Stimulated activated CD8-positive, alpha-beta memory T cell treated with anti-CD3 and anti-CD28 coated beads, Interleukin-12 subunit alpha, Interleukin-12 subunit beta, amount 100 ng/mL, for 24 hours (primary cell): ENCODE results near the gene RBBP8NL.

Source experiments
- DNase-seq: peaks from one replicate; pipeline ENCODE4 v3.0.0-alpha.2; 2020; ENCODE audit errors: extremely low read depth

RBBP8NL gene, protein sequence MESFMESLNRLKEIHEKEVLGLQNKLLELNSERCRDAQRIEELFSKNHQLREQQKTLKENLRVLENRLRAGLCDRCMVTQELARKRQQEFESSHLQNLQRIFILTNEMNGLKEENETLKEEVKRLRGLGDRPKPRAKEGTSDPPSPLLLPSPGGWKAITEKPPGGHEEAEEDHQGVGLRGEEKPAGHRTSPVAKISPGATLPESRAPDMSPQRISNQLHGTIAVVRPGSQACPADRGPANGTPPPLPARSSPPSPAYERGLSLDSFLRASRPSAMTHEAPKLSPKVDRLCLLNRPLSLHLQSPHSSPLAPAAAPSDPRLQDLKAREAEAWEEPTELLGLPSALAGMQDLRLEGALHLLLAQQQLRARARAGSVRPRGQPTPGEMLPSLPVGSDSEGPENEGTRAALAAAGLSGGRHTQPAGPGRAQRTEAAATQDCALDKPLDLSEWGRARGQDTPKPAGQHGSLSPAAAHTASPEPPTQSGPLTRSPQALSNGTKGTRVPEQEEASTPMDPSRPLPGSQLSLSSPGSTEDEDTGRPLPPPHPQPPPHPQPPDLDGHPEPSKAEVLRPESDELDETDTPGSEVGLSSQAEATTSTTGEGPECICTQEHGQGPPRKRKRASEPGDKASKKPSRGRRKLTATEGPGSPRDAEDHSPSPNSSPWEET

DNA sequence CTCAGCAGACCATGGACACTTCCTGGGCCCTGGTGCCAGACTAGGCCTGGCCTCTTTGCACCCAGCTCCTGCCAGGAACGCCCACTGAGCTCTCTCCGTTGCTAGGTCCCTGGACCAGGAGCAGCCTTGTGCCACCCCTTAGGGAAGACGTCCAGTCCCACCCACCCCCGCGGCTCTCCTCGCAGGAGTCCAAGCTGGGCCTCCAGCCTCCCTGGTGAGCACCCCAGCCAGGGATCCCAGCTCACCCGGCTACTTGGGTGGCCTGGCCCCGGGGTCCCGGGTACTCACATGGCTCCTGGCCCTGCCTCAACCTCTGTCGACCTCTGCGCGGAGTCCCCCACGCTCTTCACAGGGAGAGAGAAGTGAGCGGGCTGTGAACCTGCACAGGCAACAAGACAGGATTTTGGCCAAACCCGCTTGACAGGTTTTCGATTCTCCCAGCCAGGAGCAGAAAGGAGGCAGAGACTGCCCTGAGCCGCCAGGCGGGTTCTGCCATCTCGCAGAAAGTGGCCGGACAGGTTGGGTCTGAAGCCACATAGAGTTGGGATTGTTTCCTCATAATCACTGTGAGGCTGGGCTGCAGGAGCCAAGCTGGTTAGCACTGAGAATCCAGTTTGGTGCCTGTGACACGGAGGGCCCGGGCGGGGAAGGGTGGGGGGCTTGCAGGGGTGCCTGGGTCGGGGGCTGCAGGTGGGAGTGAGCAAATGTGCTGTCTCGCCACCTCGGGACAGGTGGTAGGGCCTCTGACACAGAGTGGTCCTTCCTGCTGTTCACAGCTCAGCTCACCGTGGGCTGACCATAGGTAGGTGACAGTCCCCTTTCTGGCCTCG, at the start of gene RBBP8NL:
RBBP8NL (minus strand) TSS at position 368 of the 830 bp plus-strand sequence. CDS start 7,892 bp downstream, outside the sequence.
- DNase-seq: no peak

DNA sequence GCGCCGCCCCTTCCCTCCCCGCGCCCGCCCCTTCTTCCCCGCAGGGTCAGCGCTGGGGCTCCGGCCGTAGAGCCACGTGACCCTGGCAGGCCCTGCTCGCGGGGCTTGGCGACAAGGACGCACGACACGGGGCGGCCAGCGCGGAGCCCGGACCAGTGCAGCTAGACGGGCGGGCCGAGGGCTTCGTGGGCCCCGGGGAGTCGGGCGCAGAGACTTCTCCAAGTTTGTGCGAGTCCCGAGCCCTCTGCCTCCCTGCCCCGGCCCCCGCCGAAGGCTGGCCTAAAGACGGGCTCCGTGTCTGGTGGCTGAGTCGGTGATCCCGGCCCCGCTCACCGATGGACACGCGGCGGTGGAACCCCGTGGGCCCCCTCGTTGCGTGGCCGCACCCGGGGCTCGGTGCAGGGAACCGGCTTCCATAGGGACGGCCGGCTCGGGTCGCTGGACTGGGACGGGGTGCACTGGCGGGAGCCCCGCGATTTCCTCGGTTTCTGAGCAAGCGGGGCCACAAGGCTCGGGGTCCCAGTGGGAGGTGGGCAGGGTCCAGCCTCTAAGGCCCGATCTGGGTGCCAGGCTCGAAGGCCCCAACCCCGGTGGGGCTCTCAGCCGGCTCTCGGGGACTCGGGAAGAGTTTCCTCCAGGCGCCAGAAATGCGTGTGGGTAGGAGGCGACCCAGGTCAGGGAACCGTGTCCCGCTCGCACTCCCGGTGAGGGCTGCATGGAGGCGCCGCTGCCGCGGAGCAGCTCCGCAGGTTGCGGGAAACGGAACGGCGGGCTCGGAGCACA, 48.9 kb upstream of the RBBP8NL start:
- no peak for DNase-seq

DNA sequence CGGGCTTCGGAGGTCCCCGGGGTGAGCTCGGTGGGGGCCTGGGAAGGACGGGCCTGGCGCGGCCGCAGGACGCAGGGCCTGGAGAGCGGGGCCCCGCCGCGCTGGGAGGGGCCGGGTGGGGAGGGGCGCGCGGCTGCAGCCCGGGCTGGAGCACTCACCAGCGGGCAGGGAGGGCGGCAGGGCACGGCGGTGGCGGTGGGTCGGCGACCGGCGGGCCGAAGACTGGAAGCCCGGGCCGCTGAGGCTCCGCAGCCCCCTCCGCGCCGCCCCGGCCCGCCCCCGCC, 48.4 kb upstream of the RBBP8NL start, which contains the start of gene GATA5:
GATA5 (minus strand) TSS at position 224 of the 284 bp plus-strand sequence. CDS start 474 bp downstream, outside the sequence.
- DNase-seq: no peak

DNA sequence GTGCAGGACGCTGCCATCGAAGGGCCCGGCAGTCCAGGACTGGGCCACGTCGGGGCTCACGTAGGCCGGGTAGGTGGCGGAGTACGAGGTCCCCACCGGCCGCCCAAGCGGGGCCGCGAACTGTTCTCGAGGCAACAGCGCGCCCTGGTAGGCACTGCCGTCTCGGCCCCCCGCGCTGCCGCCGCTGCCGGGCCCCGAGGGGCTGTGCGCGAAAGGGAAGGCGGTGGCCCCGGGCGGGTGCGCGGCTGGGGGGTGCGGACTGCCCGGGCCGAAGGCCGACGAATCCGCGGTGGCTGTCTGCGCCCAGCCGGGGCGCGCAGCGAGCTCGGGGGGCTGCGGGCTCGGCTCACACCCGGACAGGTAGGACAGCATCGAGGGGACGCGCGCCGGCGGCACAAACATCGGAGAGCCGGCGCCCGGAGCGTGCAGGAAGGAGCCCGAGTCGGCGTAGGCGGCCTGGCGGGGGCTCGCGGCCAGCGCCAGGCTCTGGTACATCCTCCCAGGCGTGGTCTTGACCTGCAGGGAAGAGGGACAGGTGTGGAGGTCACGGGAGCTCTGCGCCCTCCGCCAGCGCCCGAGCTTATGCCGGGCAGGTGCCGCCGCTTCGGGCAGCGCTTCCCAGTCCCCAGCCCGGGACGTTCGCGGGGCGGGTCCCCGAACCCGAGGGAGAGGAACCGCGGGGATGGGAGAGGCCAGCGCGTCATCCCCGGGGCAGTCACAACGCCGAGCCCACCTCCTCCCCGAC, 47.9 kb upstream of the RBBP8NL start:
- no peak for DNase-seq

DNA sequence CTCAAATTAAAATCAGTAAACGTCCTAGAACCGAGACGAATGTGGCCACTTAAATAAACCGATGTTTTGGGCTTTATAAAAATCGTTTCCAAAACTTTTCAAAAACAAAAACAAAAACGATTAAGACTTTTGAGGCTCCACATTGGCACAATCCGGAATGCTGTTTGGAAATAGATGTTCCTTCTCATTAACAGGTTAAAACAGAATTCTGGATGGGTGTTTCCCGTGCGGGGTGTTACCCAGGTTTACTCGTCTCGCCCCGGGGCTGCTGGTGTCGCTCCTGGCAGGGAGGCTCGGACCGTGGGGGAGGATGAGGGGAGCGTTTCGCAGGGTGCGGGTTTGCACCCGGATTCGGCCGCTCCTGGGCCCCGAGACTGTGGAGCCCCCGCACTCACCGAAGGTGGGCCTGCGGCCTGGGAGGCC, 47.3 kb upstream of the RBBP8NL start:
- no peak for DNase-seq

DNA sequence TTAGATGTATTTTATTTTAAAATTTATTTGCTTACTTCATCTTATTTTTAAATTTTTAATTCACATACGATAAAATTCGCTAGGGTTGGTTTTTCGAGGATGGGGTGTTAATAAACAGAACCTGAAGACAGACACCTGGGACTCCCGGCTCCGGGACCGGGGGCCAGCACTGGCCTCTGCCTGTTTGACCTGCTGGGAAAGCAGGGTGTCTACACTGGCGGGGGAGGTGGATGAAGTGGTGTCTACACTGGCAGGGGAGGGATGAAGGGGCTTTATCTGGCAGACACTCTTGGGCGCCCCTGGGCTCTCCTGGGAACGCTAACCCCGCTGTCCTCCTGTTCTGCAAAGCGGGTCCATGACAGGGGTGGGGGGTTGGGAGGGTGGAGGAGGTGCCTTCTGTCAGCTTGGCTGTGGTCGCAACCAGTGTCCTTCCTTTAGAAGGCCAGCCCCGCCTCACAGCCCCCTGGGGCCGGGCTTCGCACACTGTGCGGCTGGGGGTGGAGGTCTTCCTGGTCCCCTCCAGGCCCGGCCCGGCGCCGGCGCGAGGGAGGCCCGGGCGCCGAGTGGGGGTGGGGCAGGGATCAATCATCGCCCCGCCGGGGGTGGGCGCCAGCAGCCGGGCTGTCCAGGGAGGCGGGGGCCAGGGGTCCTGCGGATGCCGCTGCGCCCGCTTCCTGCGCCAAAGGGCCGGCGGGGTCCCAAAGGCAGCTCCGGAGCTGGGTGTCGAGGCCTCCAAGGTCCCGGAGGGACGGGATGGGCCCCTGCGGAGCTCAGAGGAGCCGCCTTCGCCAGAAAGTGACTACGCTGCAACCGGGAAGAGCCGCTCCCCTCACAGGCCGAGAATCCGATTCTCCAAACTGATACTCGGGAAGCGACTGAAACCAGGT, 46.6 kb upstream of the RBBP8NL start:
- DNase-seq: no peak

DNA sequence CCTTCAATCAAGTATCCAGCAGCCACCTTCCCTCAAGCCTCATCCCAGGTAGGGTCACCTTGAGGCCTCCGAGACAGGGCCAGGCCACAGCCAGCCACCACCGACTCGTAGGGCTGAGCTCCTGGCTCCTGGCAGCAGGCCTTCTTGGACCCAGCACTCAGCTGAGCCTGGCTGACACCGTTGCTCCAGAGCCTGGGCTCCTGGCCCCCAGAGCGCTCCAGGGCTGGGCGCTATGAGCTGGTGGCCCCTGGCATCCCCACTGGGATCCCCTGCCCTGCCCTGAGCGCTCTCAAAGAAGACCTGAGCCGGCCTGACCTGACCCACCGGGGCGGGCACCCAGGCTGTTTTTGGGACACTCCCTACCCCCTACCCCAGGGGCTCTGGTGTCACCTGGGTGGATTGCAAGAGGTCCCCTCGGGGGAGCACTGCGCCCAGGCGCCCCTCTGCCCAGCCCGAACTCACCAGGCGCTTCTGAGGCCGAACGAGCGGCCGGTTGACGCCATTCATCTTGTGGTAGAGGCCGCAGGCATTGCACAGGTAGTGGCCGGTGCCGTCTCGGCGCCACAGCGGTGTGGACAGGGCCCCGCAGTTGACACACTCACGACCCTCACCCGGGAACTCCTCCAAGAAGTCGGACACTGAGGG, 45.7 kb upstream of the RBBP8NL start:
- DNase-seq: no peak

DNA sequence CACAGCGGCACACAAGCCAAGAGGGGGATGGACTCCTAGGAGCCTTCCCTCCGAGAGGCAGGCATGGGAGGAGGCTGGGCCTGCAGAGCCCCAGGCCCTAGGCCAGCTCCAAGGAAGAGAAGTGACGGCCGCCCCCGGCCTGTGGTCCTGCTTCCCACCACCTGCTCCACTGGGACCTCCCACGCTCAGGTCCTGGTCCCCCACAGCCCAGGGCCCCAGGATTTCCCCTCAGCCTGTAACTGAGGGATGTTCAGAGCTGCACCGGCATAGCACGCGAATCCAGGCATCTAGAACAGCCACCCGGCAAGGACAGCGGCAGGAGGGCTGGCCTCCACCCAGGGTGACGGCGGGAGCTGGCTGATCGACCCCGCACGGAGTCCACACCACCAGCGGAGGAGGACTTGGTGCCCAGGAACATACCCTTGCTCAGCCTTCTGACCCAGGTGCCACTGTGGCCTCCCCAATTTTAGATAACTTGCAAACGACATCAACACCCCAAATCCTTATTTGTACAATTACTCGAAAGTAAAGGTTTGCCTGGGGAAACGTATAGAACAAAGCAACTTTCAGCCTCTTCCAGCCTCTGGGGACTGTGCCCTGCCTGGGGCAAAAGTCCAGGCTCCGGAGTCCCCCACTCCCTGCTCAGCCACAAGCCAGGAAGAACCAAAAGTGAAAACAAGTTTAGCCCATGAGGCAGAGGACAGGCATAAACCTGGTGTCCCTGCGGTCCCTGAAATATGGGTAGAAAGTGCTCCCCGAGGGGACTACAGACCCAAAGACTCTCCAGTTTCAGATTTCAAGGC, 45.0 kb upstream of the RBBP8NL start:
- DNase-seq: no peak

DNA sequence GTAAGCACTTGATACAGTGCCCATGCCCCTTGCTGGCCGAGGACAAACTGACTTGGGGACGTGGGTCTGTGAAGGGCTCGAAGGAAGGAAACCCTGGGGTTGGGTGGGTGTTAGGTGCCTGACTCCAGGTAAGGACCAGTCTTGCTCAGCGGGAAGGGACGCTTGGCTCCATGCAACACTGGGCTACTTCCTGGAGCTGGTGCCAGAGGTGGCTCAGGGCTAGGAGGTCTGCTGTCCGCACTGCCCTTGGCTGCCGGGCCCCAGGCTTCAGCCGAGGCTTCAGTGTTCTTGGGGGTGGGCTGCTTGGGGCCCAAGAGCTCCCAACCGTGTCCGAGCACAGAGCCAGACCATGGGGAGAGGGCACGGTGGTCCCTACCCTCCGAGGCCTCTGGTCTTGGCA, 43.1 kb upstream of the RBBP8NL start:
- no peak for DNase-seq

DNA sequence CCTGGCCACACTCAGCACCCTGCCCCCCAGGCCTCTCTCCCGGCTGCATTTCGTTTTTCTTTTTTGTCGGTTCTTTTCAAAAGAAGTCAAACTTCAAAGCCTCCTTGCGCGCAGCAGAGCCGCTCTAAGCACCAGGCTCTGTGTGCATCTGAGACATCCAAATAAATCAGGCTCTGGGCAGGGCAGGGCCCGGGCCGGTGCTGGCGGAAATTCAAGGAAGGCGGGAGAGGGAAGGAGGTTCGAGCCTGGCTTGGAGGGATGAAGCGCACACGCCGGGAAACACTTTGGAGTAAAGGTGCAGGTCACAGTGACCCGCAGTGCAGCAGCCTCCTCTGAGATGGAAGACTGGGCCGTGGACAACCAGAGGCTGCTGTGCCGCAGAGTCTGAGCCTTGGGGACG, 42.7 kb upstream of the RBBP8NL start:
- DNase-seq: no peak

DNA sequence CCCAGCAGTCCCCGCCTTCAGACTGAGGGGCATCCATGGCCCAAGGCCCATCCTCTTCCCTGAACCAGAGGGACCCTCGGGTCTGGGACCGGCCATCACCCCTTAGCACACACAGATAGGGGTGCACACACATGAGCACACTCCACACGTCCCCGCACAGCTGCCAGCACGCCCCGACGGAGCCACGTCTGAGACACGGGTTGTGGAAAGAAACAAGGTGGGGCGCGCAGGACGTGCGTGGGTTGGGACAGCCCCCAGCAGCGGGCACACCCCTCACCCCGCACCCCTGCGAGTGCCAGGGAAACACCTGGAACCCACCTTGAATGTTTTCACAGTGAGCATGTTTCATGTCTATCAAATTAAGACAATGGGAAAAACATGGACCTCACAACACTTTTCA, 42.0 kb upstream of the RBBP8NL start:
- no peak for DNase-seq

DNA sequence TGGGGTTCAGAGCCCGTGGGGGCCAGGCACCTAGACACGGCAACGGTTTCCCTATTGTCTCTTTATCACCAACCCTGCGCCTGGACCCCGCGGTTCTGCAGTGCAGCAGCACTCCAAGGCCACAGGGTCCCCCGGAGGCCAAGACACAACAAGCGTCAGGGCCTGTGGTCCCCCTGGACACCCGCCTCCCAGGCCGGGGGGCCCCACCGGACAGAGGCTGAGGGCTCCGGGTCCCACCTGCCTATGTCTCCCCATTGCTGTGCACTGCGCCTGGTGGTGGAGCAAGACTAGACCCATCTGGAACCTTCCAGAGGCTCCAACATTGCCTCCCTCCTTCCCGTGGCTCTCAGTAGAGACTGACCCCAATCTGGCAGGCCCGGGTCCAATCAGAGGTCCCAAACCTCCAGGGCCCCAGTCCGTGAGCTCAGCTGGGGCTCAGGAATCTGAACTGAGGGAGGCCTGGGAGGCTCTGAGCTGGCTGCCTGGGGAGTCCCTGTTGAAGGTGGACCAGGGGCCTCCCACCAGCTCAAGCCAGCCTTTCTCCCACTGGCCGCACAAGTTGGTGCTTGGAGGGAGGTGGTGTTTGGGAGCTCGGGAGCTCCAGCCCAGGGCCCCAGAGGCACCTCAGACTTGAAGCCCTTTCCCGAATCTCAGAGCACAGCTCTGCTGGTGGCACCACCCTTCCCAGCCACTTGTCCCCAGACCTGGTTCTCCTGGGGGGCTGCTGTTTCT, 39.6 kb upstream of the RBBP8NL start:
- no peak for DNase-seq

DNA sequence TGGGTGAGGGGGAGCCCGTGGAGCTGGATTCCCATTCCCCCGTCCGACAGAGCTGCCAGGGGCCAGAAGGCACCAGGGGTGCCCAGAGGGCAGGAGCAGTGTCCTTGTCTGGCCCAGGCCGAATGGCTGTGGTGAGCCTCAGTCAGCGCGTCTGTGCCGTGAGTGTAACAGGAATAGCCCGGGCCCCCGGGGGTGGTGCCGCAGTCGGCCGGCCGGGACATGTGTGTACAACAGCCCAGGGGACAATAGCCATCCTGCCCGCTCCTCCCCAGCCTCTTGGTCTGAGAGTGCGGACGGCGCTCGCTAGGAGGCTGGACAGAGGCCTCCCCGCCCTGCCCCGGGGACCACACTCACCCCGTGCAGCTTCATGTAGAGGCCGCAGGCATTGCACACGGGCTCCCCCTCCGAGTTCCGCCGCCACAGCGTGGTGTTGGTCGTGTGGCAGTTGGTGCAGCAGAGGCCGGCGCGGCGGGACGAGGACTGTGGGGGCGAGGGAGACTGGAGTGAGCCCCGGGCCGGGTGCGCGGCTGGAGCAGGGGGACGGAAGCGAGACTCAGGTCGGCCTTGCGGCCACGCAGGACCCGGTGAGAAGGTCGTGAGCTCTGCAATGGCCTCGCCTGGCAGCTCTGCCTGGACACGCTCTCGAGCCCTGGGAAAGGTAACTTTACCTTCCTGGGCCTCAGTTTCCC, 38.9 kb upstream of the RBBP8NL start:
- no peak for DNase-seq

DNA sequence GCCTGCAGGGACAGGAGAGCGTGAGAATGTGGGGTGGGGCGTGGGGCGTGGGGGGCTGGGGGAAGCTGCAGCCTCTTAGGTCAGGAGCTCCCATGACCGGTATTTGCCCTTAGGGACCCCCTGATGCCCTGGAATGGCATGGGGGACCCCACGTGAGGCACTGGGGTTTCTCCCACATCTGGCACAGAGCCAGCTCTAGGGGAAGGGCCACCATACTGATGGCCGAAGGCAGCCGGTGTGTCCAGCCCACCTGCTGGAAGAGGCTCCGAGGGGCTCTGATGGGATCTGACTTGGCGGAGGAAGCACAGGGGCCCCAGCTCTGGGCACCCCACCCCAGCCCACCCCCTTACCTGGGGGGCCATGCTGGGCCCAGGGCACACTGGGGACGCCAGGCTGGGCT, 37.7 kb upstream of the RBBP8NL start:
- no peak for DNase-seq

DNA sequence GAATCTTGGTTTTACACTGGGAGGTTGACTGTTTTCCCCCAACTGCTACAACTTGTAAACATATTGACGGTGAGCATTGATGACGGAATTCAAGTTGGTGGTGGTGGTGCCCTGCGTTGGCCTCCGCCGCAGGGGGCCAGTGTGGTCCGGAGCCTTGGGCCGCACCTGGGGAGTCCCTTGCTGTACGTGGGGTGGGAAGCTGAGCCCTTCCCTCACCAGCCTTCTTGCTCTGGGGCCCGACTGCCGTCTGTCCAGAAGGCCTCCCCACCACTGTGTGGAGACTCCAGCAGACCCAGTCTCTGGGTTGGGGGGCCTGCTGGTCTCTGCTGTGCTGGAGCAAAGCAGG, 37.1 kb upstream of the RBBP8NL start:
- no peak for DNase-seq

DNA sequence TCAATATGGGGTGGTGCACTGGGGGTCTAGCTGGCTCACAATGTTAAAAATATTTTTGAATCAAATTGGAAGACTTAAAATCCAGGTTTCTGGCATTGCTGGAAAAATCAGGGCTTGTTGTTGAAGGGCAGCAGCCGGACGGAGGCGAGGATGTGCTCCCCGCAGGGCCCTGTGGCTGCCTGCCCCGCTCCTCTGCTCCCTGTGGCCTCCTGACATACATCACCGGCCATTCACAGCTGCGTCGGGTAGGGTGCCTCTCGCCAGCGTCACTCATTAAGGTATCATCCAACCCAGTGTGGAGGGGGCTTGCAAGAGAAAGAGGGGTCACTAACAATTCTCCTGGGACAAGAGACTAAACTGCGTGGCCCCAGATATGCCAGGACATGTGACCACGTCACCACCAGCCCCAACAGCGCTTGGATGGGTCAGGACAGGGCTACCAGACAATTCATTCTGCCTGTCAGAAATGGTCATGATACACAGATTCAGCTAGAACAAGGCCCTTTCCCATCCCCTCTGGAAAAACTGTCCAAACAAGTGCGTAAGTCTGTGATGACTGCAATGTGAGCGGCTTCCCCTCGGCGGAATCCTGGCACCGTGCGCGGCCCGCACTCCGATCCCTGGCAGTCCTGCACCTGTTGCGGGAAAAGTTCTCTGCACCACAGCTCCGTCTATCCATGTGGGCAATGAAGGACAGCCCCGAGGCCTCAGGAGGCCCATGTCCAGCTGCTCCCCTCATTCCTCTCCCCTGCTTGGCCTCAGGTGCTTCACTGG, 36.5 kb upstream of the RBBP8NL start:
- no peak for DNase-seq
